Right lobe of liver (tissue), 6 donors: Measurements from ENCODE around the gene PAK4. TPM values are rescaled to one million over a fixed set of nuclear protein-coding genes. Genes with fewer than 3 reads are reported as not detected.
"Not testable (repeated sequence)": the region's sequence is repeated elsewhere in the genome, so short reads cannot be mapped to it uniquely, and the experiment has no call there.

ENCODE experiments used
- ATAC-seq, 4 donors: fragments of 200-7000 bp; cut with Tn5 transposase; one replicate each; pipeline ENCODE4 v1.9.1; 2020; ENCODE audit warnings: mild to moderate bottlenecking in 4 of 4, moderate library complexity in 4 of 4
- DNase-seq, 3 donors: peaks; one replicate each; pipeline ENCODE4 v3.0.0-alpha.2; 2020
- H3K27ac ChIP-seq, 3 donors: fragments of 200-600 bp; one replicate each; pipeline ENCODE4 v1.8.0; 2022
- H3K27me3 ChIP-seq, 2 donors: fragments of 200-600 bp; one replicate each; pipeline ENCODE4 v1.8.0; 2022
- H3K36me3 ChIP-seq, 4 donors: fragments of 200-600 bp; sonication (generic) in 1 of 4; one replicate each; pipeline versions ENCODE4 v1.5.1 to v1.8.0; 2017 to 2022; ENCODE audit warnings: control low read depth in 1 of 4
- H3K4me1 ChIP-seq, 4 donors: fragments of 200-600 bp; sonication (generic) in 1 of 4; one replicate each; pipeline versions ENCODE4 v1.5.1 to v1.8.0; 2017 to 2022; ENCODE audit warnings: control low read depth in 1 of 4
- H3K4me3 ChIP-seq, 3 donors: fragments of 200-600 bp; one replicate each; pipeline ENCODE4 v1.8.0; 2022
- H3K9me3 ChIP-seq, 4 donors: fragments of 200-600 bp; sonication (generic) in 1 of 4; one replicate each; pipeline versions ENCODE4 v1.5.1 to v1.8.0; 2017 to 2022; ENCODE audit warnings: control low read depth in 1 of 4
- CTCF ChIP-seq, 4 donors: fragments of 200-600 bp in 3 of 4; fragments of 450-650 bp in 1 of 4; IDR thresholded peaks; one replicate each; pipeline versions ENCODE4 v1.5.1 to v1.8.0; 2016 to 2022; ENCODE audit warnings: antibody characterized with exemption in 4 of 4, mild to moderate bottlenecking in 2 of 4
- POLR2A ChIP-seq: fragments of 450-650 bp; IDR thresholded peaks from one replicate; pipeline ENCODE4 v1.6.1; 2017; ENCODE audit warnings: antibody characterized with exemption, mild to moderate bottlenecking
- WGBS: methylation state at CpG from one replicate; pipeline ENCODE4 v1.1.6; 2018; ENCODE audit warnings: low coverage, low lambda C conversion rate; ENCODE audit not compliant: insufficient coverage; ENCODE audit errors: missing lambda C conversion rate; 5-methylcytosine and 5-hydroxymethylcytosine counted together
- intact Hi-C, 2 donors: fragments of 100-400 bp; cut with DNase I; formaldehyde crosslinking; loops; one replicate each; pipeline versions ENCODE4 v1.11.2 to v1.14.1; 2022
- total RNA-seq, 6 experiments: library from RNA; depleted of rRNA in 2 of 6; stranded (reverse); fragments of >200 nt in 2 of 6; fragmentation: NEBNext Ultra II Directional in 3 of 6; extraction: Animal tissue kit (Norgen Biotek cat#: 25700) in 3 of 6; gene quantifications; one replicate each; pipeline versions ENCODE4 v1.1.0 to v1.2.4, GENCODE V29; 2016 to 2023
- donor health status: DM: no; HTN: yes; CAD: no.
- donor health status: DM: no; HTN: no; CAD: no.
- donor health status: DM: no; HTN: no; CAD: no.
- donor health status: DM: no; HTN: yes; CAD: no.
- donor health status: DM: no; HTN: yes; CAD: no.

The PAK4 gene
- total RNA-seq, 6 experiments from 2014 or later = 11.4 to 16.6 (median 14.7) TPM

DNA sequence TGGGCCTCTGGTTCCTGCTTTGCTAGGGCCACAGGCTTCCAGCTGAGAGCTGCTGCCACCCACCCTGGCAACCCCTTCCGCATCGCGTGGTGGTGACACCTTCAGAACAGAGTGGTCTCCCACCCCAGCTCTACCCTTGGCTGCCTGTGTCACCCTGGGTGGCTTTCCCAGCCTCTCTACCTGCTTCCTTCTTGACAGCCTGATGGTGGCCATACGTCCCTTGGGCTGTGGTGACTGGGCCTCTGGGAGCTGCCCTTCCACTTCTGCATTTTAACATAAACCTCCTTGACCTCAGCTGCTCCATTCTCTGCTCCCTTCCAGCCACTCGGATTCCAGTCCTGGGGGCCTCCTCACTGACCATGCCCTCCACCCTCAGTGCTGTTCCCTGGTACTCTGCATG is 17.0 kb downstream of the PAK4 start:
- H3K27ac ChIP-seq = no peak overlapping the region
- TF ChIP-seq POLR2A = no peak
- TF ChIP-seq CTCF (IDR thresholded peaks at IDR 0.05) = no peak
- H3K27me3 ChIP-seq = no peaks in the 10 kb centered on the region
- H3K36me3 ChIP-seq = no peaks in the 10 kb centered on the region
- no peak overlapping the region for H3K4me3 ChIP-seq
- DNase-seq (peak in 1 of 3 donors; percentile 33), ATAC-seq (no peak)
- intact Hi-C loops = no loop called here
- no peaks in the 10 kb centered on the region for H3K9me3 ChIP-seq
- WGBS = 49% methylated on average over 2 of the region's 5 CpGs
- peaks cover 0 to 19% (median 6%) of the 10 kb centered on the region in 4 donors for H3K4me1 ChIP-seq

DNA sequence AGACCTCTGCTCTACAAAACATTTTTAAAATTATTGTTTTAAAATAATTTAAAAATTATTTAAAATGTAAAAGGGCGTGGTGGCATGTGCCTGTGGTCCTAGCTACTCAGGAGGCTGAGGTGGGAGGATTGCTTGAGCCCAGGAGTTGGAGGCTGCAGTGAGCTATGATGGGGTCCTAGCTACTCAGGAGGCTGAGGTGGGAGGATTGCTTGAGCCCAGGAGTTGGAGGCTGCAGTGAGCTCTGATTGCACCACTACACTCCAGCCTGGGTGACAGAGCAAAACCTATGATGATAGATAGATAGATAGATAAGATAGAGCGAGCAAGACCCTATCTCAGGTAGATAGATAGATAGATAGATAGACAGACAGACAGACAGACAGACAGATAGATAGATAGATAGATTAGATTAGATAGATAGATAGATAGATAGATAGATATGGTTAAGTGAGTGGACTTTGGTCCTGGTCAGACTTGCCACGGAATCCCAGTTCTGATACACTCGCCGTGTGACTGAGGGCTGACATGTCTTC is 18.2 kb downstream of the PAK4 start:
- DNase-seq, H3K27ac ChIP-seq, H3K27me3 ChIP-seq, H3K36me3 ChIP-seq, H3K4me3 ChIP-seq, intact Hi-C loops, H3K9me3 ChIP-seq: not testable (repeated sequence)
- peaks cover 0 to 19% (median 6%) of the 10 kb centered on the region in 4 donors for H3K4me1 ChIP-seq
- peak in 2 of 4 donors; percentile 17 to 29 for ATAC-seq
- 63% methylated on average over 5 of the region's 5 CpGs for WGBS

- peaks cover 0 to 19% (median 6%) of the 10 kb centered on the region in 4 donors for H3K4me1 ChIP-seq
- no peak overlapping the region for H3K27ac ChIP-seq
- H3K4me3 ChIP-seq = no peak overlapping the region
- intact Hi-C loops = no loop called here
- H3K36me3 ChIP-seq = no peaks in the 10 kb centered on the region
- WGBS = 11% methylated on average over 7 of the region's 14 CpGs
- no peaks in the 10 kb centered on the region for H3K9me3 ChIP-seq
- peak in 1 of 3 donors; percentile 42 for DNase-seq
- ATAC-seq = peak; percentile 63 to 71 (median 66)
- no peak for TF ChIP-seq POLR2A
- no peak for TF ChIP-seq CTCF (IDR thresholded peaks at IDR 0.05)
- no peaks in the 10 kb centered on the region for H3K27me3 ChIP-seq
Measured at GRCh38 chr19:39144290-39145071, 18.9 kb downstream of the PAK4 start.

GRCh38 chr19:39145180-39145953 is 19.8 kb downstream of the PAK4 start:
- Histone ChIP-seq H3K9me3 (no peaks in the 10 kb centered on the region), H3K4me3 (no peak overlapping the region), H3K27ac (no peak overlapping the region), H3K27me3 (no peaks in the 10 kb centered on the region), H3K4me1 (peaks cover 0 to 19% (median 6%) of the 10 kb centered on the region in 4 donors), H3K36me3 (no peaks in the 10 kb centered on the region)
- DNase-seq (peak in 1 of 3 donors; percentile 44), ATAC-seq (peak in 2 of 4 donors; percentile 27 to 28)
- 62% methylated on average over 9 of the region's 26 CpGs for WGBS
- intact Hi-C loops = no loop called here
- TF ChIP-seq CTCF (IDR thresholded peaks at IDR 0.05) (no peak), POLR2A (no peak)
